Cerebellar cortex (tissue), 1 donor: ENCODE measurements around the gene CHAC1.

Experiments
- DNase-seq: peaks from one replicate; pipeline ENCODE4 v3.0.0-alpha.2; 2015; ENCODE audit warnings: low spot score

The CHAC1 gene

DNA sequence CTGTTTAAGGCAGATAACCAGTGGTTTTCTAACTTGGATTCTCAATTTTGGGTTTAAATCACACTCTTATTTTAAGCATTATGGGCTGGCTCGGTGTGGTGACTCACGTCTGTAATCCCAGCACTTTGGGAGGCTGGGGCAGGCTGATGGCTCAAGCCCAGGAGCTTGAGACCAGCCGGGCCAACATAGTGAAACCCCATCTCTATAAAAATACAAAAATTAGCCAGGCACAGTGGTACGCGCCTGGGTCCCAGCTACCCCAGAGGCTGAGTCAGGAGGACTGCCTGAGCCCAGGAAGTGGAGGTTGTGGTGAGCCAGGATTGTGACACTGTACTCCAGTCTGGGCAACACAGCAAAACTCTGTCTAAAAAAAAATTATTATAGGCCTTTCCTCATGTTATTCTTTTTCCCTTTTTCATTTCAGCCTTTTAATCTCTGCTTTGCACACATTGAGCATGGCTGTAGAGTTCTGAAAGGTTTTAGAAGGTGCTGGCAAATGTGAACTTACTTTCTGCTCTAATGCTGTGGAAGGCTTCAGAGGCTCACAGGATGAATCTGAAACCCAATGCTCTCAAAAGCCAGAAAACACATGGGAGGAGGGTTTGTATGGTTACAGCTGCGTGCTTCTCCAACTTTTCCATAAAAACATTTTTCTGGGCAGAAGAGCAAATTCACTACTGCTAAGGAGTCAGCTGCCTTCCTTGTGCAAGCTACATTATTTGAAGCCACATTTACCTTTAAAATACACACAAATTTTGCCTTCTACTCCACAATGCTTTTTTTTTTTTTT, 32.5 kb downstream of the CHAC1 start:
- DNase-seq, result no peak

DNA sequence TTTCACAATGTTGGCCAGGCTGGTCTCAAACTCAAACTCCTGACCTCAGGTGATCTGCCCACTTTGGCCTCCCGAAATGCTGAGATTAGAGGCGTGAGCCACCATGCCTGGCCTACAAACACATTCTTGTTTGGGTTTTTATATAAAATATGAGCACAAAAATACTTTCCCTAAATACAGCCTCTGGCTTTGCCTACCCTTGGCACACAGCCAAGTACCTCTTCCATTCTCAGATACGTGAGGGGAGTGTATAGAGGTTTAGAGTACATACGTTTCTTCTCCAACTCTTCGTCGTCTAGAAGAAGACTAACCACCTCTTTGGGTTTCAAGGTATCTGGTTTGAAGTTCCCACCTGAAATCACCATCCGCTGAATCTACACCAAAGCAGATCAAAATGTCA, 33.5 kb downstream of the CHAC1 start:
- DNase-seq, result no peak

GRCh38 chr15:40988156-40988555, 34.9 kb downstream of the CHAC1 start:
- DNase-seq, result no peak

DNA sequence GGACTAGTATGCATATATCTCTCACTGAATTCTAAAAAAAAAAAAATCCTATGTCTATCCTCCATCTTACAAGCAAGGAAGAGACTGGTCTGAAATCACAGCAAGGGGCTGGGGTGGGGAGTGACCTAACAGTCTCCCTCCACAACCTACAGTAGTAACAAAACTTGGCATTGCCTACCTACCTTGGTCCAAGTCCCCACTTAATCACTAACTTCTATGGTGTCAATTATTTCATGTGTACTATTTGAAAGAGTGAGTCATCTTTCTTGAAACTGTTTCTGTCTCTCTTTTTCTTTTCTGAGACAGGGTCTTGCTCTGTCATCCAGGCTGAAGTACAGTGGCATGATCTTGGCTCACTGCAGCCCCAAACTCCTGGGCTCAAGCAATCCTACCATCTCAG, 36.8 kb downstream of the CHAC1 start:
- no peak for DNase-seq

- DNase-seq, result no peak
These were observed 37.5 kb downstream of the CHAC1 start for GRCh38 chr15:40990789-40991188.

- no peak for DNase-seq
These were observed 38.1 kb downstream of the CHAC1 start for GRCh38 chr15:40991355-40991754.

DNA sequence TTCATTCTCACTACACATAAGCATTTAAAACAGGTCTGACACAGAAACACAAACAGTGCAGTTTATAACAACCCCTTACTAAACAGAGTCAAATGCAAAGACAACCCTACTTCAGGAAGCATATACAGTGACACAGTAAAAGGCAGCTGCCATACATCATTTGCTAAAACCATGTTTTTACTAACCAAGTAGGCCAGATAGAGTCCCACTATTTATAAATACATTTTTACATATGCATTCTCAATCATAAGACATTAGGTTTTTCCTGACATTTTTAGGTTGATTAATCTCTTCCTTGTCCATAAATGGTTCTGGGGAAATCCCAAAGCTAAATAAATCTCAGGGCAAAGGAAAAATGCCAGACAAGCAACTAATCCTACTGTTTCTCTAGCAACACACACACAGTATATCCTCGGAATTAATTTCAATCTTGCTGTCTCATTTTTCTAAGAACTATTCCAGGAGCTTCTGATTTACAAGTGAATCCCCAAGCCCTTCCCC, 39.0 kb downstream of the CHAC1 start:
- DNase-seq, result no peak

DNA sequence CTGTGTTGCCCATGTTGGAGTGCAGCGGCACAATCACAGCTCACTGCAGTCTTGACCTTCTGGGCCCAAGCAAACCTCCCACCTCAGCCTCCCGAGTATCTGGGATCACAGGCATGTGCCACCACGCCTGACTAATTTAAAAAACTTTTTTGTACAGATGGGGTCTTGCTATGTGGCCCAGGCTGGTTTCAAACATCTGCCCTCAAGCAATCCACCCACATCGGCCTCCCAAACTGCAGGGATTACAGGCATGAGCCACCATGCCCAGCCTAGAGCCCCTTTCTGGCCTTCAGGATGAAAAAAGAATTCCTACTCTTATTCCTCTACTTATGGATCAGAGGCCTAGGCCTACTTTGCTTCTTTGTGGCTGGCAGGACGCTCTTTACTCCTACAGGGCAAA, 39.6 kb downstream of the CHAC1 start:
- DNase-seq, result no peak

- no peak for DNase-seq
These were observed 42.4 kb downstream of the CHAC1 start for GRCh38 chr15:40995656-40996055.

DNA sequence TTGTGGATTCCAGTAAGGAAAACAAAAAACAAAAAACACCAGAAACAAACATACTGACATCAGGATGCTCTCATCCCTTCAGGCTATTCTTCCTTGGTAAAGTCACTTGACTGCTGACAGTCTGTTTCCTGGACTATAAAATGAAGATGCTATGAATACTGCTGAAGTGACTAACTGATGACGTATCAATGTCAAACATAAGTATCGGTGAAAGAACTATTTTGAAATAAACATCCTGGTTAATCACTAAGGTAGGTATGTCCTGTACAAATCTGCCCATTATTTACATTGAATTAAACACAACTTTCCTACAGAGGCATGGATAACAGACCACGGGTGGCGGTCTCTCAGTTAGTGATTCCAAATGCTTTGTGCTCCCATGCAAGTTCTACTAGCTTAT, 45.9 kb downstream of the CHAC1 start:
- DNase-seq, result no peak

DNA sequence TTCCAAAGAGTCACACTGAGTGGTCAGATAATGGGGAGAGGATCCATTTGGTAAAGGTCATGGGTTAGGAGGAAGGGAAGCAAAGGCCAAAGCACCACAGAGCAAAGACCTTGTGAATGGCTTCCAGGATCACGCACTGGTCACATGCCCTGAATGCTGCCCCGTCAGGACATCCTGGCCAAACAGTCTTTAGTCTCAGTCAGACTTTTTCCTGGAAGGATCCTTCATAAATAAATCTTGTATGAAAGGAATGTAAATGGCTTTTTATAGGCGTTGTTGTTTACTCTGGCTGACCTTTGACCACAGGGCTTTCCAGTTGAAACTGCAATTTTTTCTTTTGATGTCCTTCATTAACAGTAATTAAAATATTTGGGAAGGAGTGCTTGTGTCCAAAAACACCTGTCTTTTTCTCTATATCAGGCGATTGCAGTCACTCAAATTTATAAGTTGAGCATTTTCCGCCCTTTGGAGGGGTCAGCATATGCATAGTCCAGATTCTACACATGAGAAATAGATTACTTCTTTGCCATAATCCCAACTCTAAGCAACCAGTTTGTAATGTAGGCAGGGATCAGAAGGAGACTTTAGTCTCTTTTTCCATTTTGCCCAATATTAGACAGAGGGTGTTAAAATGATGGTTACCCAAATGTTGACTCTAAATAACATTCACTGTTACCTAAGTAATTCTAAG, 48.4 kb downstream of the CHAC1 start:
- DNase-seq, result no peak

- DNase-seq, result no peak
These were observed 51.2 kb downstream of the CHAC1 start for GRCh38 chr15:41004490-41004889.
